Stimulated activated CD8-positive, alpha-beta memory T cell treated with anti-CD3 and anti-CD28 coated beads, Interleukin-15, amount 100 ng/mL, for 48 hours (primary cell): ENCODE measurements around the gene GNS.
A peak's percentile ranks its signal among the peaks of the same experiment; 100 is the strongest.
"Not testable (repeated sequence)": the region's sequence is repeated elsewhere in the genome, so short reads cannot be mapped to it uniquely, and the experiment has no call there.

Source experiments
- DNase-seq, 2 donors: peaks; one replicate each; pipeline ENCODE4 v3.0.0-alpha.2; 2020; ENCODE audit warnings: low read depth in 2 of 2

The GNS gene

DNA sequence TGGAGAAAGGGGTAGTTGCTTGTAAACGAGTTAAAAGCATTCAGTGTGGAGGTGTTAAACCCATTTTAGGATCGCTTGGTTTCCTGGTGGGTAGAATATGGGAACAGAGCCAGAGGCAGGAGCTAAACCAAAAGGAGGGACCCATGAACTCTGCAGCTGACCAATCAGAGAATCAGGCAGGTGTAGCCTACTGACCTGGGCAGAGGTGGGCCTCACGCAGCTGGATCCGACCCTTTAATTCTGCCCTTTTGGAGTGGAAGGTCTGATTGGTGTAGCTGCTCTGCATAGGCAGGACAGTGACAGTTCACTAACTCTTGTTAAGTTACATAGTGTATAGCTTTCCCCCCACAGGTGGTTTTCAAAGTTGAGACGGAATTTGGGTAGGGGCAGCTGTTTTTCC, 63.7 kb downstream of the GNS start:
- DNase-seq = no peak

DNA sequence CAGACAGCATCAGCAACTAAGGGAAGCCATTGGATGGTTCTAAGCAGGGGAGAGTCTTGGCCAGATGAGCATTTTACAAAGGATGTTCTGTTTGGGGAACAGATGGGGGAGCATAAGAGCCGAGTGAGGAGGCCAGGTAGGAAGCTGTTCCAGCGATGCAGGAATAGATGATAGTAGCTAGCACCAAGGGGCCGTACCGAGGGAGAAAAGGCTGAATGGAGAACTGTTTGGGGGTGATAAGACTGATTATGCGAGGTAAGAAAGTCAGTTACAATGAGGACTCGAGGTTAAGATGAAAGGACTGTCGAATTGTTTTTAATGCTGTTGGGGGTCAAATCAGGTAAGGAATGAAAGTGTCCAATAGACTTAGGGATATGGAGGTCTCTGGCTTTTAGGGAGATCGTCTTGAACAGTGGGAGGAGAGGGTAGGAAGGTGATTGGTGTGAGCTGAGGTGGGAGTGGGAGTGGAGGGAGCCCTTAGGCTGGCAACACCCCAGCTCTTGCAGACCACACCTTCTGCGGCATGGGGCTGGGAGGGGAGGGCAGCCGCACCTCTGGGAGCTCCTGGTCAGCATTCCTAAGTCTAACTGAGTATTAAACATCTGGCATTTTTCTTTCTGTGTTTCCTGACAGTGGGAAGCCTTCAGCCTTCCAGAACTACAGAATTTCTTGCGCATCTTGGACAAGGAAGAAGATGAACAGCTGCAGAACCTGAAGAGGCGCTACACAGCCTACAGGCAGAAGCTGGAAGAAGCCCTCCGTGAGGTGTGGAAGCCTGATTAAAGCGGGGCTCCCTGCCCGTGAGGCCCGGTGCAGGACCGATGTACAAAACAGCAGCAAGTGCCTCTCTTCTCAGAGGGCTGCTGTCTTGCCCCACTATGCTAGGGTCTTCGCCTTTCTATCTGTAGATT, 64.8 kb downstream of the GNS start:
- DNase-seq = no peak

DNA sequence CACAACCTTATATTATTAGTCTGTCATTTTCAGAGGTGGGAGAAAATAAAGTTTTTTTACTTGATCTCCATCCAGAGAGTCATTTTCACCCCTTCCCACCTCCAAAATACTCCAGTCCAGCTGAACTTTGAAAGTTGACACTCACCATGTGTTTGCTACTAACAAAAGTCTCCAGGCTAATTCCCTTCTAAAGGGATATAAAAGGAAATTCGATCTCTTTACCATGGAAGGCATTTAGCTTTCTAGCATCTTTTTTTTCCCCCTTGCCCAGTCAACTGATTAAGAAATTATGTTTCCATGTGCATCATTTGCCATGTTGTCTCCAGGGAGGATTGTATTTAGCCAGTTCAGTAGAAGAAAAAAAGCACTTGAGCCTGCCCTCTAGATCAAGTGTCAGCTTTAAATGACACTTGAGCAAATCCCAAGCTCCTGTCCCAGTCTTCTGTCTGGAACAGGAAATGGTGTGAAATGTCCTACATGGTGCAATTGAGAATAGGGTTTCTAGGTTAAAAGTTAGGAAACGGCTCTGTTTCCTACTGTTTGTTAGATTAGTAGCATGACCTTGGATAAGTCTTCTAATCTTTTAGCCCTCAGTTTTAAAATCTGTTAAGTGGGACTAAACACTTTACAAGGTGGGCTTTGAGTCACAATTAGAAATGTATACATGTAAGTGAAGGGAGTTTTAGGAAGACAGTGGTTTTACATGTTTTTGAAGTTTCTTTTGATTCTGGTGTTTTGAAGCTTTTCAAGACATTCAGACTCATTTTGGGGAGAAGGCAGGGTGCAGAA, 67.2 kb downstream of the GNS start:
- DNase-seq = no peak

DNA sequence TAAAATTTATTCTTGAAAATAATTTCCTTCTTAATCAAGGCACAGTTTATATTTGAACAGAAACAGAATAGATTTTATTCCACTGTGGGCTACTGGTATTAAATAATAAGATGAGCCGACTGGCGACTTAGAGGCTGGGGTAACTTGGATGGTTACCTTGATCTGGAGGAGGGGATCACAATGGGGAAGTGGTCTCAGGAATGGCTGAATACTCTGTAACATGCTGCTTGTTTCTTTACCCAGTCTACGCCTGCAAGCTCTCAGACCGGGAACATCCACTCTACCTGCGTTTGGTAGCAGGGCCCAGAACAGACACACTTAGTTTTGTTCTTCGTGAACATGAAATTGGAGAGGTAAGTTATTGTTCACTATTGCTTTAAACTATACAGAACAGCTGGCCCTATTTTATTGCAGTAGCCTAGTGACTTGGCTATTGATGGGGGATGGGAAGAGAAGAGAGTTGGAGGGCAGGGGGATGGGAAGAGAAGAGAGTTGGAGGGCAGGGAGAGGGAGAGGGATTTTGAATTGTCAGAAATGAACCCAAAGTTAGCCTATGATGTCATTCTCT, 67.9 kb downstream of the GNS start:
- DNase-seq = no peak

DNA sequence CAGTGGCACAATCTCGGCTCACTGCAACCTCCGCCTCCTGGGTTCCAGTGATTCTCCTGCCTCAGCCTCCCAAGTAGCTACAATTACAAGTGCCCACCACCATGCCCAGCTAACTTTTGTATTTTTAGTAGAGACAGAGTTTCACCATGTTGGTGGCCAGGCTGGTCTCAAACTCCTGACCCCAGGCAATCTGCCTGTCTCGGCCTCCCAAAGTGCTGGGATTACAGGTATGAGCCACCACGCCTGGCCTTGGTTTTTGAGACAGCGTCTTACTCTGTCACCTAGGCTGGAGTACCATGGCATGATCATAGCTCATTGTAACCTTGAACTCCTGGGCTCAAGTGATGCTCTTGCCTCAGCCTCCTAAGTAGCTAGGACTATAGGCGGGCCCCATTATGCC, 69.0 kb downstream of the GNS start:
- not testable (repeated sequence) for DNase-seq

DNA sequence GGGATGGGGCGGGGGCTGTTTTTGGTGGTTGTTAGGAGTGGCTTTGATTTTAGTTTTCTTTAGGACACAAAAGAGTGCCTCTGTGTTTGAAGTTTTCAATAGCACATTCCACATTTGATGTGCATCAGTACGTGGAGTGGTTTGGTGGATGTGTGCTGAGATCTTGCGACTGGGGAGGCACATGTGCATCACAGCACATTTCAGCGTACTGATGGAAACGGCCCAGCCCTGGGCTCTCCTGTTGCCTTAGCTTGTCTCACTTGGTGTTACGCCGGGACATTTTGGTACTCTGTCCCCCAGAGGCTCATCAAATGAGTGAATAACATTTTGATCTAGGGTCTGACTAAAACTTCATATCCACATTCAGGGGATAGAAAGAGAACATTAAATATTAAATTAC, 70.5 kb downstream of the GNS start:
- no peak for DNase-seq

DNA sequence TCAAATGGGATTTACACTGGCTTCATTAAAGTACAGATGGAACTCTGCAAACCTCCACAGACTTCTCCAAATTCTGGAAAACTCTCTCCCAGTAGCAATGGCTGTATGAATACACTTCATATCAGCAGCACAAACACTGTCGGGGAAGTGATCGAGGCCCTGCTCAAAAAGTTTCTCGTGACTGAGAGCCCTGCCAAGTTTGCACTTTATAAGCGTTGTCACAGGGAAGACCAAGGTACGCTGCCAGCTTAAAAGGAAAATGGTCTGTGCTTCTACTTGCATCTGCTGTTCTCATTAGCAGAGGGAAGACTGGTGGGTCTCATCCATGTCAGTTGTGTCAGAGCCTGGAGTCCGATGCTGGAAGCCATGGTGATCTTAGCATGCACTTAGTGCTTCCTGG, 71.0 kb downstream of the GNS start:
- DNase-seq = no peak

DNA sequence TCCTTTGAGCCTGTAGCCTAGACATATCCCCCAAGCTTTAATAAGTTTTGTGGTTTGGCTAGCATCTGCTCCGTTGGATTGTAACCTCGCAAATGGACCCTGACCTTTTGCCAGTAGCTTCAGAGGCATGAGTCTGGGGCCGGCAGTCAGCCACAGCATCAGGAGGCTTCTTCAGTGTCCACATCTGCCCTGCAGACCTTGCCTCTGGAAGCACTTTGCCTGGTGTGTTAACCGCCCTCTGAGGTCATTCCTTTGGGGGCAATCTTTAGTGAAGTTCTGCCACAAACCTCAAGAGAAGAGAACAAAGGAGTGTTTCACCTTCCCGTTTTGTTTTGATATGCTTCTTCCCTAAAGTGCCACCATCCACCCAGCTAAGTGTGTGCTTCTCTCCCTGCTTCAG, 71.4 kb downstream of the GNS start:
- no peak for DNase-seq

DNA sequence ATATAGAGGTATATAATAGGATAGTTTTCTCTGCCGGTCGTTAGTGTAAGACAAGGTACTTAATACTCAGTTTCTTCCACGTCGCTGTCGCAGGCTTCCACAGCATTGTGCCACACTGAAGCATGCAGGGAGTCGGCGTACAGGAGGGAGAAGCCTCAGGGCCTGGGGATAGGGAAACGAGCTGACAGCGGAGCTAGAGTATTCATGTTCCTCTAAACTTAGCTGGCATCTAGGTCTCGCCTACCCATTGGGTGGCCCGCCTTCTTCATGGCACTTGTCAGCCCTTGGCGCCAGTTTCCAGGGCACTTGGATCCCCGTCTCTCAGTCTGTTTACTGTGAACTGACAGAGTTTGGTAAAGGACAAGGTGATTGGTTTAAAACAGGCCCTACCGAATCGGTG, 73.6 kb downstream of the GNS start:
- DNase-seq = no peak

DNA sequence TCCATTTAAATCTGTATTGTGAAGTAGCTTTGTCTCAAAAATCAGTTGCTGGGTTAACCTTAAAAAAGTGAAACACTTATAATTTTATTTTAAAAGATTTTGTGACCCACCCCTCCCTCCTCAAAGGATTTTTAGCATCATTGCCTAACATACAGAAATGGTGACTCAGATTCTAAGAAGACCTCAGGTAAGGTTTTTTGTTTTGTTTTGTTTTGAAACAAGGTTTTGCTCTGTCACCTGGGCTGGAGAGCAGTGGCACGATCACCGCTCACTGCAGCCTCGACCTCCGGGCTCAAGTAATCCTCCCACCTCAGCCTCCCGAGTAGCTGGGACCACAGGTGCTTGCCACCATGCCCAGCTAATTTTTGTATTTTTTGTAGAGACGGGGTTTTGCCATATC, 74.2 kb downstream of the GNS start:
- DNase-seq = no peak

DNA sequence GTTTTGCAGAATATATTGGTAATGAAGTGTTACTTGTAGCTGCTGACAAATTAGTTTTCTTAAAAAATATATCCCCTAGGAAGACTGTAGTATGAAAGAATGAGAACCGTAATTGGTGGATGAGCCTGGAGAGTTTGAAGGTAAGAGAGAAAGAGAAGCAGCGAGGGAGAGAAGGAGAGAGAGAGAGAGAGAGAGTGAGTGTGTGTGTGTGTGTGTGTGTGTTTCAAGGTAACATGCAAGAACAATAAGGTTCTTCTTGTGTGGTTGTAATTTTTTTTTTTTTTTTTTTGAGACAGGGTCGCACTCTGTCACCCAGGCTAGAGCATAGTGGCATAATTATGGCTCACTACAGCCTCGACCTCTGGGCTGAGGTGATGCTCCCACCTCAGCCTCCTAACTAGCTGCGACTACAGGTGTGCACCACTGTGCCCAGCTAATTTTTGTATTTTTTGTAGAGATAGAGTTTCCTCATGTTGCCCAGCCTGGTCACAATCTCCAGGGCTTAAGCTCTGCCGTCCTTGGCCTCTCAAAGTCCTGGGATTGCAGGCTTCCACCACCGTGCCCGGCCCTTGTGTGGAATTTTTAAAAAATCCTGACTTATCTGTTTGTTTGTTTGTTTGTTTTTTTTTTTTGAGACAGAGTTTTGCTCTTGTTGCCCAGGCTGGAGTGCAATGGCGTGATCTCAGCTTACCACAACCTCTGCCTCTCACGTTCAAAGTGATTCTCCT, 75.2 kb downstream of the GNS start:
- no peak for DNase-seq

DNA sequence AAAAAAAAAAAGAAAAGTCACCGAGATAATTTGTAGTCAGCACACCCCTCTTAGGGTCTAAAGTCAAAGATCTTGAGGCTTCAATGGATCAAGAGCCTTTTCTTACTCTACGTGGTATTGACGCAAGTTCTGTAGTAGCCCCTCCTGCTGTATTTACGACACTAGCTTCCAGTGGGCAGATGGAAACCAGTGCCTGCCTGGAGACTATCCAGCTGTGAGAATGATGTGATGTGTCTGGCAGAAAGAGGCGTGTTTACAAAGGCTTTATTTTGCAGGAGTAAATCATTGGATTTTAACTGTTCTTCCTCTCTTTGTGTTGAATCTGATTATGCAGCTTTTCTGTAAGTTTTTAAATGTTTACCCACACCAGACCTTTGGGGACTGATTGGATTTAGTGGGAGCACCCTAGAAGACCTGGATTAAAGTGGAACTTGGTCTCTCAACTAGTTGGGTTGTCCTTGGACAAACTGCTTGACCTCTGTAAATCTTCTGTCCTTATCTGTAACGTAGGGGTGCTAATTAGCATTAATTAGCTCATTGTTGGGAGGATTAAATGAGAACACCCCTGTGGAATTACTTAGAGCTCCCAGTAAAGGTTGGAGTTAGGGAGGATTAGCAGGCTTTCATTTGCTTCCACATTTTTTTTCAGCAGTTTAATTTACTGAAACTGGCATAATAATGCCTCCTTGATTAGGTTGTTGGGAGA, 76.5 kb downstream of the GNS start:
- DNase-seq = no peak

DNA sequence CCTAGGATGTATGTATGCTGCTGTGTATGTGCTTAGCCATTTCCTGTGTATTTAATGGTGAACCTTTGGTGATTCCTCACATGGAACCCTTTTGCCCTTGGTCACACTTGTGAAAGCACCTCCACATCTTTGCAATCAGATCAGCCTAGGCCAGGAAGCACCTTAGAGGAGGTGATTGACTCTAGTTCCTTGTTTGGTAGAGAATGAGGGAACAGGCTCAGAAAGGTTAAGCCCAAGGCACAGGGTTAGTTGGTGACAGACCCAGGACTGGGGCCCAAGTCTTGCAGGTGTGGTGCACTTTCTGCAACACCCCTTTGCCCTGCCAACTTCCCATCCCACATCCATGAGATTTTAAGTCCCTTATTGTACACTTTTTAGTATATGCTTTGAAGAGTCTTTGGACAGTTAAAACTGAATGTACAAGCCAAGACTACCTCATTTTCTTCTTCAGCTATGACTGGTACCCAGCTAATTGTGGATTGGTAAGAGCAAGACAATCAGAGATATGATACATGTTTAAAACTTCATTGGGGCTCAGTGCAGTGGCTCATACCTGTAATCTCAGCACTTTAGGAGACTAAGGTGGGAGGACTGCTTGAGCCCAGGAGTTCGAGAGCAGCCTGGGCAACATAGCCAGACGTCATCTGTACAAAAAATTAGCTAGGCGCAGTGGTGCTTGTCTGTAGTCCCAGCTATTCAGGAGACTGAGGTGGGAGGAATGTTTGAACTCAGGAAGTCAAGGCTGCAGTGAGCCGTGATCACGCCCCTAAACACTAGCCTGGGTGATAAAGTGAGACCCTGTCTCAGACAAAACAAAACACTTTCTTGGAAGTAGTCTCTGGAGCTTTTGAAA, 77.8 kb downstream of the GNS start:
- no peak for DNase-seq

DNA sequence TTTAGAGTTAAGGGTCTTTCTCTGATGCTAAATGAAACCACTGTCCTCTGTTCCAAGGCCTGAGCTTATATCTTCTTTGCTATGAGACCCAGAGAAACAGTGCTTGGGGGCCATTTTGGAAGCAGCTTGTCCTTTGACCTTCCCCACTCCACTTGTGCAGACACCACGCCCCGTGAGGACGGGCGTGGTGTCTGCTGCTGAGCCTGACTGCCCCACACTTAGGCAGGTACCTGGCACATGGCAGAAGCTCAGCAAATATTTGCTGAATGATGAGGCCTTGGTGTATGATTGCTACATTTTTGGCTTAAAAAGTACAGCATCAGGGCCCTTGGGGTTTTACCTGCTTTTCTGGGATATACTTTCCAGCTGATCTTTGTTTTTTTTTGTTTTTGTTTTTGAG, 79.0 kb downstream of the GNS start:
- no peak for DNase-seq

DNA sequence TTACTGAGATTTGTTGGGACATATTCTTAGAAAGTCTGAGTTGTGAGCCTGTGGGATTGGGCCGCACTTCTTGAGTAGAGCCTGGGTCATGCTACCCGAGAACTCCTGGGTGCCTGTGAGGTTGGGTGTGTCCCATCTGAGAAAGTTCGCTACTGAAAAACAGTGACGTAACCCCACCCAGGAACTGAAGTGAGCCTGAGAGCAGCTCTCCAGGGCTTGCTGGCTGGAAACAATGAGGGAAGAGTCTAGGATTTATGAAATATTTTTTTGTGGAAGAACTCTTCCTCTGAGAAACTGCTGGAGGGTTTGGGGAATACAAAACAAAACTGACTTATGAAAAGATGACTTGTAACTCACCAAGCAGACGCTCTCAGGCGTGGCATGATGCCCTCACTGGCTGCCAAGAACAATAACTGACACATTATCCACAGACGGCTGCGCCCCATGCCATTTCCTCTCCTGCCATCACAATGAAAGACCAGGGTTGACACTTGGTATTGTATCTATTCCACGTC, 79.7 kb downstream of the GNS start:
- peak in 1 of 2 donors; percentile 47 for DNase-seq

DNA sequence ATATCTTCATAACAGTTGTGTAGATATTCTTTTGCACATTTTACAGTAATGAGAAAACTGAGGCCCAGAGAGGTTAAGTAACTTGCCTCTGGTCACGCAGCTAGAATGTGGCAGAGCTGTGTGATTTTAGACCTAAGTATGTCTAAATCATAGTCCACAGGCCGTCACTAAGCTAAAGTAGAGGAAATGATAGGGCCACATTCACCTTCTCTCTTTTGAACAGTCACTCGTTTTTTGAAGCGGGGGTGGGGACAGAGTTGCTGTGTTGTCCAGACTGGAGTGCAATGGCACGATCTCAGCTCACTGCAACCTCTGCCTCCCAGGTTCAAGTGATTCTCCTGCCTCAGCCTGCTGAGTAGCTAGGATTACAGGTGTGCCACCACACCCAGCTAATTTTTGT, 80.4 kb downstream of the GNS start:
- DNase-seq = no peak

DNA sequence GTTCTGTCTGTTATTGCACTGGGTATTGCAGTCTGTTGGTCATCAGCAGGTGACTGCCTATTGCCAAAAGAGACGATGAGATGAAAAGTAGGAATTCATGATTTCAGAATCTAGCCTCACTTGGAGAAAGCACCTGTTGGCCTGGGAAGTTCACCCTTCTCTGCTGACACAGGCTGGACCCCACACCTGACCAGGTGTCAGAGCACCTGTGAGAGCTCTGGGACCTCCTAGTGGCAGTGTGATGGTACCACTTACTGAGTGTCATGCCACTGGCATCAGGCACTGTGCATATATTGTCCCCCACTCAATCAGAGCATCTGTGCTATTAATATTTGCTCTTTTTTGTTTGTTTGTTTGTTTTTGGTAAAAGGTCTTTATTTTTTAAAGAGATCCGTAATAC, 81.0 kb downstream of the GNS start:
- no peak for DNase-seq

DNA sequence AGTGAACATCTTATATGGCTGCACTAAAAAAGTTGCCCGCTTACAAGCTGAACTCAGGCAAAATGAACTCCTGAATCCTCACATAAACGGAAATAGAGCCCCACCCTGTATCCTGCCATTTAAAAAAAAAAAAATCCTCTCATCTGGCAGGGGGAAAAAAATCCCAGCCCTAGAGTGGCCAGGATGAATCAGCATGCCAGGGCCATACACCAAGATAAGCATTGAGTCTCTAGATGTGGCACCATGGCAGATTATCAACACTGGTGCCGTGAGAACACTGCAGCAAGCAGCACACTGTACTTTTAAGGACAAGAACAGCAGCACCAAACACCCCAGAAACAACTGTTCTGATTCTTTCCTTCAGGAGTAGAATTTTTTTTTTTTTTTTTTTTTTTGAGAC, 83.4 kb downstream of the GNS start:
- DNase-seq = no peak

DNA sequence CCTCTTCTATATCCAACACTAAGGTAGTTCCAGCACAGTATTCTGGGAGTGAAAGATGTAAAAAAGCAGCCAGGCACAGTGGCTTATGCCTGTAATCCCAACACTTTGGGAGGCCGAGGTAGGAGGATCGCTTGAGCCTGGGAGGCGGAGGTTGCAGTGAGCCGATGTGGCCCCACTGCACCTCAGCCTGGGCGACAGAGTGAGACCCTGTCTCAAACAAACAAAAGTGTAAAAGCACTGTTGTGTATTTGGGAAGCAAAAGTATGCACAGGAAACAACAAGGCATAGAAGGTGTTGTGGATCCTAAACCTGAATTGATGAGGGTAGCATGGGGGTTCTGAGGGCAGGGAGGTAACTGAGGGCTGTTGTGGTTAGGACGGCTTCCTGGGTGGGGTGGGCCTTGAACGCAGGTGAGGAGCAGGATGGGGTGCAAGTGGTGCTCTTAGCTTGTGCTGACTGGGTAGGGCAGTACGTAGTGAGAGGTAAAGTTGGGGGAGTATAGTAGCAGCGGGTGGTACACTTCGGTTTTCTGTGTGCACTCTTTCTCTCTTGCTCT, 84.8 kb downstream of the GNS start:
- no peak for DNase-seq
